ENCODE results near the gene ARHGEF38.

DNA sequence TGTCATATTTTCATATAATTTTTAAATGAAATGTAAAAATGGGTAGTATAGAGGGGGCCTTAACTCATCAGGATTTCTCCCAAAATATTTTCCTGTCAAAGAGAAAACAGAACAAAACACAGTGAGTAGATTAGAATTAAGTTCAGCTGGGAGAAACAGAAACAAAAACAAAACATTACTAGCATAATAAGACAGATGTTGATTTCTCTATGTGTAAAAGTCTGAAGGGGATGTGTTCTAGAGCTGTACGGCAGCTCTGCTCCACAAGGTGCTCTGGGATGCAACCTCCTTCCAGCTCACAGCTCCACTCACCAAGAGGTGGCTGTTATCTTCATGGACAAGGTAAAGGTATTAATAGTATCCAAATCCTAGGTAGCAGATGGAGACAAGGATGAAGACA lies 72.8 kb downstream of the ARHGEF38 start:
- TF ChIP-seq, protein P1, sequence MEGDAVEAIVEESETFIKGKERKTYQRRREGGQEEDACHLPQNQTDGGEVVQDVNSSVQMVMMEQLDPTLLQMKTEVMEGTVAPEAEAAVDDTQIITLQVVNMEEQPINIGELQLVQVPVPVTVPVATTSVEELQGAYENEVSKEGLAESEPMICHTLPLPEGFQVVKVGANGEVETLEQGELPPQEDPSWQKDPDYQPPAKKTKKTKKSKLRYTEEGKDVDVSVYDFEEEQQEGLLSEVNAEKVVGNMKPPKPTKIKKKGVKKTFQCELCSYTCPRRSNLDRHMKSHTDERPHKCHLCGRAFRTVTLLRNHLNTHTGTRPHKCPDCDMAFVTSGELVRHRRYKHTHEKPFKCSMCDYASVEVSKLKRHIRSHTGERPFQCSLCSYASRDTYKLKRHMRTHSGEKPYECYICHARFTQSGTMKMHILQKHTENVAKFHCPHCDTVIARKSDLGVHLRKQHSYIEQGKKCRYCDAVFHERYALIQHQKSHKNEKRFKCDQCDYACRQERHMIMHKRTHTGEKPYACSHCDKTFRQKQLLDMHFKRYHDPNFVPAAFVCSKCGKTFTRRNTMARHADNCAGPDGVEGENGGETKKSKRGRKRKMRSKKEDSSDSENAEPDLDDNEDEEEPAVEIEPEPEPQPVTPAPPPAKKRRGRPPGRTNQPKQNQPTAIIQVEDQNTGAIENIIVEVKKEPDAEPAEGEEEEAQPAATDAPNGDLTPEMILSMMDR (IDR thresholded peaks at IDR 0.05; ENCODE audit: low read depth, low read length, missing input control) = no peak
- TF ChIP-seq YY1 (IDR thresholded peaks at IDR 0.05) (no peak), TAF1 (conservative IDR thresholded peaks at IDR 0.05) (no peak), ZBTB33 (IDR thresholded peaks at IDR 0.05) (no peak), RXRA (IDR thresholded peaks at IDR 0.05) (no peak), RAD21 (IDR thresholded peaks at IDR 0.05) (no peak), GABPA (IDR thresholded peaks at IDR 0.05 in 1 of 2, conservative IDR thresholded peaks at IDR 0.05 in 1 of 2) (no peak), NR2F2 (IDR thresholded peaks at IDR 0.05) (no peak), JUND (IDR thresholded peaks at IDR 0.05) (no peak)
- TF ChIP-seq, protein P2, sequence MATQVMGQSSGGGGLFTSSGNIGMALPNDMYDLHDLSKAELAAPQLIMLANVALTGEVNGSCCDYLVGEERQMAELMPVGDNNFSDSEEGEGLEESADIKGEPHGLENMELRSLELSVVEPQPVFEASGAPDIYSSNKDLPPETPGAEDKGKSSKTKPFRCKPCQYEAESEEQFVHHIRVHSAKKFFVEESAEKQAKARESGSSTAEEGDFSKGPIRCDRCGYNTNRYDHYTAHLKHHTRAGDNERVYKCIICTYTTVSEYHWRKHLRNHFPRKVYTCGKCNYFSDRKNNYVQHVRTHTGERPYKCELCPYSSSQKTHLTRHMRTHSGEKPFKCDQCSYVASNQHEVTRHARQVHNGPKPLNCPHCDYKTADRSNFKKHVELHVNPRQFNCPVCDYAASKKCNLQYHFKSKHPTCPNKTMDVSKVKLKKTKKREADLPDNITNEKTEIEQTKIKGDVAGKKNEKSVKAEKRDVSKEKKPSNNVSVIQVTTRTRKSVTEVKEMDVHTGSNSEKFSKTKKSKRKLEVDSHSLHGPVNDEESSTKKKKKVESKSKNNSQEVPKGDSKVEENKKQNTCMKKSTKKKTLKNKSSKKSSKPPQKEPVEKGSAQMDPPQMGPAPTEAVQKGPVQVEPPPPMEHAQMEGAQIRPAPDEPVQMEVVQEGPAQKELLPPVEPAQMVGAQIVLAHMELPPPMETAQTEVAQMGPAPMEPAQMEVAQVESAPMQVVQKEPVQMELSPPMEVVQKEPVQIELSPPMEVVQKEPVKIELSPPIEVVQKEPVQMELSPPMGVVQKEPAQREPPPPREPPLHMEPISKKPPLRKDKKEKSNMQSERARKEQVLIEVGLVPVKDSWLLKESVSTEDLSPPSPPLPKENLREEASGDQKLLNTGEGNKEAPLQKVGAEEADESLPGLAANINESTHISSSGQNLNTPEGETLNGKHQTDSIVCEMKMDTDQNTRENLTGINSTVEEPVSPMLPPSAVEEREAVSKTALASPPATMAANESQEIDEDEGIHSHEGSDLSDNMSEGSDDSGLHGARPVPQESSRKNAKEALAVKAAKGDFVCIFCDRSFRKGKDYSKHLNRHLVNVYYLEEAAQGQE (IDR thresholded peaks at IDR 0.05) = no peak

All from liver (tissue), 3 donors.